MM.1S (cell line): ENCODE results near the gene PITPNM3.

Experiments used
- DNase-seq: peaks from one replicate; pipeline ENCODE4 v3.0.0-alpha.2; 2015
- H2AFZ ChIP-seq: fragments of 300-600 bp; sonication (generic); 2 replicates; pipeline ENCODE4 v1.6.0; 2016; ENCODE audit warnings: antibody characterized with exemption, low read length
- H3F3A ChIP-seq: fragments of 300-600 bp; sonication (generic); 2 replicates; pipeline ENCODE4 v1.6.1; 2016; ENCODE audit warnings: mild to moderate bottlenecking, antibody characterized with exemption, low read length, moderate library complexity, mixed read lengths; ENCODE audit not compliant: insufficient read depth
- H3K27ac ChIP-seq: fragments of 300-600 bp; sonication (generic); 2 replicates; pipeline ENCODE4 v1.5.1; 2016; ENCODE audit warnings: mild to moderate bottlenecking, low read length
- H3K27me3 ChIP-seq: fragments of 300-600 bp; sonication (generic); replicated peaks from 2 replicates; pipeline ENCODE4 v1.6.0; 2016; ENCODE audit warnings: low read length; ENCODE audit not compliant: insufficient read depth
- H3K36me3 ChIP-seq: fragments of 300-600 bp; sonication (generic); replicated peaks from 2 replicates; pipeline ENCODE4 v1.6.1; 2016; ENCODE audit warnings: mild to moderate bottlenecking, low read length, mixed read lengths; ENCODE audit not compliant: insufficient read depth
- H3K4me1 ChIP-seq: fragments of 300-600 bp; sonication (generic); 2 replicates; pipeline ENCODE4 v1.6.1; 2016; ENCODE audit warnings: low read length, mixed read lengths
- H3K4me2 ChIP-seq: fragments of 300-600 bp; sonication (generic); 2 replicates; pipeline ENCODE4 v1.6.0; 2016; ENCODE audit warnings: low read depth, low read length
- H3K4me3 ChIP-seq: fragments of 300-600 bp; sonication (generic); 2 replicates; pipeline ENCODE4 v1.5.1; 2016; ENCODE audit warnings: low read length, mixed read lengths
- H3K79me2 ChIP-seq: fragments of 300-600 bp; sonication (generic); 2 replicates; pipeline ENCODE4 v1.6.1; 2016; ENCODE audit warnings: mixed run types, low read length, mixed read lengths
- H3K9ac ChIP-seq: fragments of 300-600 bp; sonication (generic); 2 replicates; pipeline ENCODE4 v1.6.1; 2016; ENCODE audit warnings: low read length, mixed read lengths
- H3K9me2 ChIP-seq: fragments of 300-600 bp; sonication (generic); replicated peaks from 2 replicates; pipeline ENCODE4 v1.6.1; 2016; ENCODE audit warnings: mild to moderate bottlenecking, low read length, mixed read lengths; ENCODE audit not compliant: insufficient read depth
- H3K9me3 ChIP-seq: fragments of 300-600 bp; sonication (generic); replicated peaks from 2 replicates; pipeline ENCODE4 v1.6.1; 2016; ENCODE audit warnings: mild to moderate bottlenecking, low read length, mixed read lengths; ENCODE audit not compliant: insufficient read depth
- H4K20me1 ChIP-seq: fragments of 300-600 bp; sonication (generic); 2 replicates; pipeline ENCODE4 v1.6.1; 2016; ENCODE audit warnings: mild to moderate bottlenecking, low read length, moderate library complexity, mixed read lengths; ENCODE audit not compliant: insufficient read depth
- EZH2 ChIP-seq: fragments of 300-600 bp; sonication (generic); optimal IDR thresholded peaks from 2 replicates; pipeline ENCODE3; 2017; ENCODE audit warnings: low read depth, mild to moderate bottlenecking, antibody characterized with exemption, low read length, mixed read lengths
- EZH2phosphoT487 ChIP-seq: fragments of 300-600 bp; sonication (generic); IDR thresholded peaks from 2 replicates; pipeline ENCODE4 v1.6.1; 2018; ENCODE audit warnings: antibody characterized with exemption, low read length
- TF ChIP-seq, protein P1 (sequence below): fragments of 300-600 bp; sonication (generic); IDR thresholded peaks from 2 replicates; pipeline ENCODE4 v1.5.1; 2016; ENCODE audit warnings: antibody characterized with exemption, low read length, mixed read lengths

PITPNM3 gene

GRCh38 chr17:6551356-6551755 is 5.0 kb downstream of the PITPNM3 start:
- Histone ChIP-seq H3K36me3 (no peaks in the 10 kb centered on the region), H3K27me3 (peaks cover 44% of the 10 kb centered on the region), H3K9me2 (no peaks in the 10 kb centered on the region), H3F3A (no peaks in the 10 kb centered on the region), H3K4me1 (peaks cover 12% of the 10 kb centered on the region), H3K4me3 (no peak overlapping the region), H3K79me2 (no peaks in the 10 kb centered on the region), H4K20me1 (no peaks in the 10 kb centered on the region), H3K4me2 (no peak overlapping the region), H3K27ac (no peak overlapping the region), H2AFZ (no peak overlapping the region), H3K9ac (no peak overlapping the region), H3K9me3 (no peaks in the 10 kb centered on the region)
- no peak for DNase-seq
- TF ChIP-seq EZH2 (no peak), EZH2phosphoT487 (no peak)
- TF ChIP-seq, protein P1, sequence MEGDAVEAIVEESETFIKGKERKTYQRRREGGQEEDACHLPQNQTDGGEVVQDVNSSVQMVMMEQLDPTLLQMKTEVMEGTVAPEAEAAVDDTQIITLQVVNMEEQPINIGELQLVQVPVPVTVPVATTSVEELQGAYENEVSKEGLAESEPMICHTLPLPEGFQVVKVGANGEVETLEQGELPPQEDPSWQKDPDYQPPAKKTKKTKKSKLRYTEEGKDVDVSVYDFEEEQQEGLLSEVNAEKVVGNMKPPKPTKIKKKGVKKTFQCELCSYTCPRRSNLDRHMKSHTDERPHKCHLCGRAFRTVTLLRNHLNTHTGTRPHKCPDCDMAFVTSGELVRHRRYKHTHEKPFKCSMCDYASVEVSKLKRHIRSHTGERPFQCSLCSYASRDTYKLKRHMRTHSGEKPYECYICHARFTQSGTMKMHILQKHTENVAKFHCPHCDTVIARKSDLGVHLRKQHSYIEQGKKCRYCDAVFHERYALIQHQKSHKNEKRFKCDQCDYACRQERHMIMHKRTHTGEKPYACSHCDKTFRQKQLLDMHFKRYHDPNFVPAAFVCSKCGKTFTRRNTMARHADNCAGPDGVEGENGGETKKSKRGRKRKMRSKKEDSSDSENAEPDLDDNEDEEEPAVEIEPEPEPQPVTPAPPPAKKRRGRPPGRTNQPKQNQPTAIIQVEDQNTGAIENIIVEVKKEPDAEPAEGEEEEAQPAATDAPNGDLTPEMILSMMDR, result no peak

DNA sequence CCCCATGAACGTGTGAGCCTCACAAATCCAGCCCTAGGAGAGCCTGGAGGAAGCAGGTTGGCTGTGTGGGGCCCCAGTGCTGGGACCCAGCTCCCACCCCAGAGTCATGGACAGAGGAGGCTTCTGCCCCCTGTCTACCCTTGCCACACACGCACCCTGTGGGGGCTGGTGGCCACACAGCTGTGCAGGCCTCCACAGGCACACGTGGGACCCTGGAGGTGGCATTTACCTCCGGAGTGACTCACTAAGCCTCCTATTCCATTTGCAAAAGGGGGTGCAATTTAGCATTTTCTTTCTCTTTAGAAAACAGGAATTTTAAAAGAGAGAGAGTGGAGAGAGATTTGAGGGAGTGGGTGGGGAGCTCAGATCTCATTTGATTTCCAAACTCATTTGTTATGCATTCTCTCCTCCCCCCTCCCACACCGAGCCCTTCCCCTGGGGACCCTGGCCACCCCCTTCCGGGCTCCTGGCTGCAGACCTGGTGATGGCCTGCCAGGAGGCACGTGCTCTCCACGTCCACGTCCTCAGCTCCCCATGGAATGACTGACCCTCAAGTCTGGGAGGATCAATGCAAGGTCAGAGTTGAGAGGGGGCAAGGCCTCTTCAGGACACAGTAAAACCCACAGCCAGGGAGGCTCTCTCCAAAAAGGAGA is 6.8 kb downstream of the PITPNM3 start:
- Histone ChIP-seq H3K9me3 (no peaks in the 10 kb centered on the region), H3K27ac (no peak overlapping the region), H3K4me3 (no peak overlapping the region), H4K20me1 (no peaks in the 10 kb centered on the region), H3K9me2 (no peaks in the 10 kb centered on the region), H3K79me2 (no peaks in the 10 kb centered on the region), H3K27me3 (peaks cover 35% of the 10 kb centered on the region), H3K36me3 (no peaks in the 10 kb centered on the region), H3K4me1 (peaks cover 16% of the 10 kb centered on the region), H3F3A (no peaks in the 10 kb centered on the region), H2AFZ (no peak overlapping the region), H3K9ac (no peak overlapping the region), H3K4me2 (no peak overlapping the region)
- DNase-seq, result no peak
- TF ChIP-seq EZH2, result no peak

DNA sequence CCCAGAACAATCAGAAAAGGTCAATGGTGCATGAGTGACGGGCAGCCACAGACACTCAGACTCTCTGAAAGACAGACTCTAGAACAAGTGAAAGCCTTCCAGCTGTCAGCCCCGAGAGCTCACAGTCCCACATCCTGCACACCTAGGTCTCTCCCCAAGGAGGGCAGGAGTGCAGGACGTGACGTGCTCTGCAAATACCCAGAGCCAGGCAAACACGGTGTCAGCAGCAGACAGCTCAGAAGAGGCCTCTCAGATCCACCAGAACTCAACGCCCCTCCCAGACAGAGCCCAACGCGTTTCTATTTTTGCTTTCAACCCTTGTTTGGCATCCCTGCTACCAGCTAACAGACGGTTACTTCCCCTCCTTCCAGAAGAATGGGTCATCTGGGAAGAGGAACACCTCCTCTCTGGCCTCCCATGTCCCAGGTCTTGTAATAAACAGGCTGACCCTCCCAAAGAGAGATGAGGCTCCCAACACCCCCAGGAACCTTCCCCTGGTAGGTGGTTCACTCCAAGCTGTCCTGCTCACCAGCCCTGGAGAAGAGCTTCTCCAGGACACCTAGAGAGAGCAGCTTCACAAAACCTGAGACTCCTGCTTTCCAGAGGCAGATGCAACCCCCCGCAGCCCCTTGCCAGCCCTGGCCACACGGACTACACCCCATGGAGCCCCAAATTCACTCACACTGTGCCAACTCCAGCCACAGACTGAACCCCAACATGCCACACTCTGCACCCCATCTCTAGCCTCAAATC is 7.6 kb downstream of the PITPNM3 start:
- Histone ChIP-seq H3K4me1 (peaks cover 16% of the 10 kb centered on the region), H3K9me3 (no peaks in the 10 kb centered on the region), H3K79me2 (no peaks in the 10 kb centered on the region), H2AFZ (no peak overlapping the region), H3K4me3 (peak overlapping the region; percentile 13; the same call in 1 of the 2 replicates), H3K4me2 (peak overlapping the region; percentile 48), H3K9ac (no peak overlapping the region), H4K20me1 (no peaks in the 10 kb centered on the region), H3K27ac (no peak overlapping the region), H3K9me2 (no peaks in the 10 kb centered on the region), H3K36me3 (no peaks in the 10 kb centered on the region), H3F3A (no peaks in the 10 kb centered on the region), H3K27me3 (peaks cover 27% of the 10 kb centered on the region)
- TF ChIP-seq, protein P1, result no peak
- TF ChIP-seq EZH2phosphoT487 (no peak), EZH2 (no peak)
- peak; percentile 71 for DNase-seq

- Histone ChIP-seq H3K9ac (no peak overlapping the region), H4K20me1 (no peaks in the 10 kb centered on the region), H3K79me2 (no peaks in the 10 kb centered on the region), H3K4me1 (peaks cover 16% of the 10 kb centered on the region), H3K27me3 (peaks cover 21% of the 10 kb centered on the region), H3K9me2 (no peaks in the 10 kb centered on the region), H3K27ac (no peak overlapping the region), H3K4me2 (peak overlapping the region; percentile 48), H3K4me3 (peak overlapping the region; percentile 13; the same call in 1 of the 2 replicates), H3K36me3 (no peaks in the 10 kb centered on the region), H2AFZ (no peak overlapping the region), H3F3A (no peaks in the 10 kb centered on the region), H3K9me3 (no peaks in the 10 kb centered on the region)
- TF ChIP-seq EZH2 (no peak), EZH2phosphoT487 (no peak)
- TF ChIP-seq, protein P1, result no peak
- no peak for DNase-seq
These were observed 8.3 kb downstream of the PITPNM3 start for GRCh38 chr17:6548034-6548433.
